Osteoblast (primary cell): ENCODE results near the gene NOS1AP. TPM values are rescaled to one million over a fixed set of nuclear protein-coding genes. Genes with fewer than 3 reads are reported as not detected.

Source experiments
- DNase-seq: peaks from one replicate; pipeline ENCODE4 v3.0.0; 2011; ENCODE audit warnings: low spot score, mixed read lengths; ENCODE audit not compliant: insufficient read length; ENCODE audit errors: missing footprints
- H2AFZ ChIP-seq: 2 replicates; pipeline ENCODE4 v1.6.0; 2011; ENCODE audit warnings: mild to moderate bottlenecking, low read length
- H3K27ac ChIP-seq: 2 replicates; pipeline ENCODE4 v1.5.1; 2011; ENCODE audit warnings: mild to moderate bottlenecking, low read depth, low read length, moderate library complexity
- H3K27me3 ChIP-seq: 2 replicates; pipeline ENCODE4 v1.6.0; 2012; ENCODE audit warnings: mild to moderate bottlenecking, control low read depth, inconsistent platforms, low read length, moderate library complexity; ENCODE audit not compliant: insufficient read depth
- H3K36me3 ChIP-seq: 2 replicates; pipeline ENCODE4 v1.5.1; 2011; ENCODE audit warnings: mild to moderate bottlenecking, low read length, control low read depth, moderate library complexity; ENCODE audit not compliant: insufficient read depth
- H3K4me1 ChIP-seq: 2 replicates; pipeline ENCODE4 v1.5.1; 2011; ENCODE audit warnings: mild to moderate bottlenecking, low read length, control low read depth, moderate library complexity; ENCODE audit not compliant: insufficient read depth
- H3K4me2 ChIP-seq: 2 replicates; pipeline ENCODE4 v1.6.0; 2011; ENCODE audit warnings: mild to moderate bottlenecking, low read length; ENCODE audit not compliant: insufficient read depth
- H3K4me3 ChIP-seq: fragments of 200-600 bp; sonication (generic); 3 replicates; pipeline ENCODE4 v1.5.1; 2012; ENCODE audit warnings: mild to moderate bottlenecking, low read length, inconsistent platforms; ENCODE audit not compliant: insufficient read depth
- H3K79me2 ChIP-seq: 2 replicates; pipeline ENCODE4 v1.6.0; 2012; ENCODE audit warnings: mild to moderate bottlenecking, low read length, control low read depth, inconsistent platforms; ENCODE audit not compliant: insufficient read depth
- H3K9me3 ChIP-seq: 2 replicates; pipeline ENCODE4 v1.5.1; 2011; ENCODE audit warnings: low read depth, low read length, control low read depth
- H4K20me1 ChIP-seq: 2 replicates; pipeline ENCODE4 v1.6.0; 2012; ENCODE audit warnings: mild to moderate bottlenecking, low read length, control low read depth; ENCODE audit not compliant: insufficient read depth
- CTCF ChIP-seq: IDR thresholded peaks from 2 replicates; pipeline ENCODE4 v1.5.1; 2011; ENCODE audit warnings: mild to moderate bottlenecking, low read depth, low read length, moderate library complexity; ENCODE audit errors: extremely low read depth
- total RNA-seq: library from RNA; depleted of rRNA; stranded (reverse); fragments of >200 nt; gene quantifications from 2 replicates; pipeline ENCODE4 v1.2.3, GENCODE V29; 2012

NOS1AP gene
- total RNA-seq, 1 donor, result not detected

- no peak for DNase-seq
- no peaks in the 10 kb centered on the region for H3K4me1 ChIP-seq
- H3K36me3 ChIP-seq, result no peaks in the 10 kb centered on the region
- TF ChIP-seq CTCF, result no peak
- H2AFZ ChIP-seq, result no peak overlapping the region
- H3K4me3 ChIP-seq, result no peak overlapping the region
- no peak overlapping the region for H3K4me2 ChIP-seq
- no peaks in the 10 kb centered on the region for H4K20me1 ChIP-seq
- no peaks in the 10 kb centered on the region for H3K79me2 ChIP-seq
- H3K9me3 ChIP-seq, result no peaks in the 10 kb centered on the region
- no peaks in the 10 kb centered on the region for H3K27me3 ChIP-seq
- no peak overlapping the region for H3K27ac ChIP-seq
Measured at GRCh38 chr1:162150112-162150511, 80.6 kb downstream of the NOS1AP start.

- Histone ChIP-seq H3K27me3 (no peaks in the 10 kb centered on the region), H3K4me3 (no peak overlapping the region), H3K36me3 (no peaks in the 10 kb centered on the region), H3K79me2 (no peaks in the 10 kb centered on the region), H2AFZ (no peak overlapping the region), H4K20me1 (no peaks in the 10 kb centered on the region), H3K4me1 (no peaks in the 10 kb centered on the region), H3K9me3 (no peaks in the 10 kb centered on the region), H3K27ac (no peak overlapping the region), H3K4me2 (no peak overlapping the region)
- no peak for DNase-seq
- no peak for TF ChIP-seq CTCF
Measured at GRCh38 chr1:162151900-162152829, 82.7 kb downstream of the NOS1AP start.

- Histone ChIP-seq H4K20me1 (no peaks in the 10 kb centered on the region), H3K9me3 (no peaks in the 10 kb centered on the region), H3K27ac (no peak overlapping the region), H3K4me1 (no peaks in the 10 kb centered on the region), H2AFZ (no peak overlapping the region), H3K79me2 (no peaks in the 10 kb centered on the region), H3K4me2 (no peak overlapping the region), H3K36me3 (no peaks in the 10 kb centered on the region), H3K4me3 (no peak overlapping the region), H3K27me3 (no peaks in the 10 kb centered on the region)
- no peak for DNase-seq
- no peak for TF ChIP-seq CTCF
Measured at GRCh38 chr1:162153374-162153773, 83.9 kb downstream of the NOS1AP start.

- TF ChIP-seq CTCF, result no peak
- Histone ChIP-seq H4K20me1 (no peaks in the 10 kb centered on the region), H3K4me1 (no peaks in the 10 kb centered on the region), H3K9me3 (no peaks in the 10 kb centered on the region), H3K27ac (no peak overlapping the region), H3K4me3 (no peak overlapping the region), H3K79me2 (no peaks in the 10 kb centered on the region), H3K4me2 (no peak overlapping the region), H3K27me3 (peaks cover 8% of the 10 kb centered on the region), H2AFZ (no peak overlapping the region), H3K36me3 (no peaks in the 10 kb centered on the region)
- no peak for DNase-seq
Measured at GRCh38 chr1:162157469-162157868, 88.0 kb downstream of the NOS1AP start.
